Loucy (cell line): ENCODE results near the gene EBP.

Source experiments
- H2AFZ ChIP-seq: fragments of 200-600 bp; sonication (generic); 2 replicates; pipeline ENCODE4 v1.6.0; 2016; ENCODE audit warnings: antibody characterized with exemption, mild to moderate bottlenecking, low read length, moderate library complexity
- H3F3A ChIP-seq: fragments of 200-600 bp; 2 replicates; pipeline ENCODE4 v1.6.0; 2016; ENCODE audit warnings: antibody characterized with exemption, low read depth, mild to moderate bottlenecking
- H3K27me3 ChIP-seq: fragments of 200-600 bp; sonication (generic); 2 replicates; pipeline ENCODE4 v1.6.1; 2014; ENCODE audit warnings: low read length, mild to moderate bottlenecking; ENCODE audit not compliant: insufficient read depth, poor library complexity, severe bottlenecking
- H3K36me3 ChIP-seq: fragments of 200-600 bp; sonication (generic); 2 replicates; pipeline ENCODE4 v1.6.1; 2016; ENCODE audit warnings: low read length; ENCODE audit not compliant: insufficient read depth
- H3K4me1 ChIP-seq: fragments of 200-600 bp; sonication (generic); 2 replicates; pipeline ENCODE4 v1.5.1; 2014; ENCODE audit warnings: low read length, mild to moderate bottlenecking; ENCODE audit not compliant: insufficient read depth, poor library complexity, severe bottlenecking
- H3K4me2 ChIP-seq: fragments of 200-600 bp; sonication (generic); 2 replicates; pipeline ENCODE4 v1.6.0; 2014; ENCODE audit warnings: antibody characterized with exemption, low read length, low read depth, mild to moderate bottlenecking; ENCODE audit not compliant: poor library complexity, severe bottlenecking
- H3K4me3 ChIP-seq: fragments of 200-600 bp; sonication (generic); 2 replicates; pipeline ENCODE4 v1.5.1; 2014; ENCODE audit warnings: low read length, mild to moderate bottlenecking, mixed read lengths; ENCODE audit not compliant: poor library complexity, severe bottlenecking
- H3K79me2 ChIP-seq: fragments of 200-600 bp; sonication (generic); 2 replicates; pipeline ENCODE4 v1.6.1; 2014; ENCODE audit warnings: low read length; ENCODE audit not compliant: insufficient read depth
- H3K9ac ChIP-seq: fragments of 200-600 bp; sonication (generic); 2 replicates; pipeline ENCODE4 v1.6.0; 2014; ENCODE audit warnings: mild to moderate bottlenecking, low read depth, low read length, moderate library complexity; ENCODE audit not compliant: poor library complexity, severe bottlenecking
- H3K9me2 ChIP-seq: fragments of 200-600 bp; sonication (generic); replicated peaks from 2 replicates; pipeline ENCODE4 v1.6.1; 2016; ENCODE audit warnings: low read depth, low read length, mixed read lengths
- H3K9me3 ChIP-seq: fragments of 200-600 bp; sonication (generic); 2 replicates; pipeline ENCODE4 v1.6.1; 2014; ENCODE audit warnings: mild to moderate bottlenecking, antibody characterized with exemption, low read length, low read depth; ENCODE audit not compliant: insufficient read depth
- H4K20me1 ChIP-seq: fragments of 200-600 bp; sonication (generic); 2 replicates; pipeline ENCODE4 v1.6.0; 2014; ENCODE audit warnings: antibody characterized with exemption, low read length, mild to moderate bottlenecking; ENCODE audit not compliant: insufficient read depth, poor library complexity, severe bottlenecking
- EZH2phosphoT487 ChIP-seq: fragments of 200-600 bp; IDR thresholded peaks from 2 replicates; pipeline ENCODE4 v1.6.1; 2018; ENCODE audit warnings: antibody characterized with exemption, mild to moderate bottlenecking, moderate library complexity, borderline replicate concordance
- TF ChIP-seq, protein P1 (sequence below): fragments of 200-600 bp; sonication (generic); conservative IDR thresholded peaks from 2 replicates; pipeline ENCODE4 v1.5.1; 2014; ENCODE audit warnings: mild to moderate bottlenecking, antibody characterized with exemption, low read length

EBP gene

DNA sequence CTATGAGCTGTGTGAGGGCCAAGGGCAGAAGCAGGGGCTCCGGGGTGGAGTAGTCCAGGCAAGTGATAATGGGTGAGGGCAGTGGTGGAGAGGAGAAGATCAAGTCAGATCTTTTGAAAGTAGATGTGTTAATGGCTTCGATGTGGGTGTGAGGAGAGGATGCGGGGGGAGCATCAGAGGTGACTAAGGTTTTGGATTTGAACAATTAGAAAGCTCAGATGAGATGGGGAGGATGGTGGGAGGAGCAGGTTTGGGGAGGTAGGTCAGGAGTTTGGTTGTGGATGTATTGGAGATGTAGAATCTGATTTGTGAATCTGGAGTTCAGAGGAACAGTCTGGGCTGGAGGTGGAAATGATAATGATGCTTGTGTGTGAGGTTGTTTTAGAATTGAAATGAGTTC lies 41.0 kb upstream of the EBP start:
- H3K9me3 ChIP-seq: no peaks in the 10 kb centered on the region
- H3K4me2 ChIP-seq: no peak overlapping the region
- peaks cover 7% of the 10 kb centered on the region for H3K4me1 ChIP-seq
- TF ChIP-seq EZH2phosphoT487: no peak
- TF ChIP-seq, protein P1, sequence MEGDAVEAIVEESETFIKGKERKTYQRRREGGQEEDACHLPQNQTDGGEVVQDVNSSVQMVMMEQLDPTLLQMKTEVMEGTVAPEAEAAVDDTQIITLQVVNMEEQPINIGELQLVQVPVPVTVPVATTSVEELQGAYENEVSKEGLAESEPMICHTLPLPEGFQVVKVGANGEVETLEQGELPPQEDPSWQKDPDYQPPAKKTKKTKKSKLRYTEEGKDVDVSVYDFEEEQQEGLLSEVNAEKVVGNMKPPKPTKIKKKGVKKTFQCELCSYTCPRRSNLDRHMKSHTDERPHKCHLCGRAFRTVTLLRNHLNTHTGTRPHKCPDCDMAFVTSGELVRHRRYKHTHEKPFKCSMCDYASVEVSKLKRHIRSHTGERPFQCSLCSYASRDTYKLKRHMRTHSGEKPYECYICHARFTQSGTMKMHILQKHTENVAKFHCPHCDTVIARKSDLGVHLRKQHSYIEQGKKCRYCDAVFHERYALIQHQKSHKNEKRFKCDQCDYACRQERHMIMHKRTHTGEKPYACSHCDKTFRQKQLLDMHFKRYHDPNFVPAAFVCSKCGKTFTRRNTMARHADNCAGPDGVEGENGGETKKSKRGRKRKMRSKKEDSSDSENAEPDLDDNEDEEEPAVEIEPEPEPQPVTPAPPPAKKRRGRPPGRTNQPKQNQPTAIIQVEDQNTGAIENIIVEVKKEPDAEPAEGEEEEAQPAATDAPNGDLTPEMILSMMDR: no peak
- no peak overlapping the region for H3K9ac ChIP-seq
- peaks cover 33% of the 10 kb centered on the region for H3K79me2 ChIP-seq
- peaks cover 19% of the 10 kb centered on the region; the same call in 1 of the 2 replicates for H3K36me3 ChIP-seq
- no peak overlapping the region for H2AFZ ChIP-seq
- H3K9me2 ChIP-seq: no peaks in the 10 kb centered on the region
- no peaks in the 10 kb centered on the region for H3K27me3 ChIP-seq
- no peaks in the 10 kb centered on the region for H3F3A ChIP-seq
- H4K20me1 ChIP-seq: no peaks in the 10 kb centered on the region
- no peak overlapping the region for H3K4me3 ChIP-seq

DNA sequence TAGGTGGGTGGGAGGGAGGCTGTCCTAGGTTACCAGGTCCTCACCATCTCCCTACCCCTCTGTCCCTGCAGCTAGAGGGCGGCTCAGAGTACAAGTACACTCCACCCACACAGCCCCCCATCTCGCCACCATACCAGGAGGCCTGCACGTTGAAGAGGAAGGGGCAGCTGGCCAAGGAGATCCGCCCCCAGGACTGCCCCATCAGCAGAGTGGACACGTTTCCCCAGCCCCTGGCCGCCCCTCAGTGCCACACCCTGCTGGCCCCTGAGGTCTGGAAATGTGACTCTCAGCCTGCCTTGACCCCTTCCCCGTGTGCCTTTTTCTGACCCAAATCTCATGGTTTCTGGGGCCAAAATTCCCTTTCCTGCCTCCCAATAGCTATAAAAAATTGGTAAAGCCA lies 39.1 kb upstream of the EBP start:
- H4K20me1 ChIP-seq: no peaks in the 10 kb centered on the region
- H3K9ac ChIP-seq: no peak overlapping the region
- no peak overlapping the region for H3K4me2 ChIP-seq
- no peaks in the 10 kb centered on the region for H3K27me3 ChIP-seq
- H2AFZ ChIP-seq: no peak overlapping the region
- H3K9me3 ChIP-seq: no peaks in the 10 kb centered on the region
- TF ChIP-seq, protein P1: no peak
- no peak for TF ChIP-seq EZH2phosphoT487
- H3K4me3 ChIP-seq: no peak overlapping the region
- H3K4me1 ChIP-seq: peaks cover 2% of the 10 kb centered on the region
- H3K9me2 ChIP-seq: no peaks in the 10 kb centered on the region
- H3K79me2 ChIP-seq: peaks cover 17% of the 10 kb centered on the region
- no peaks in the 10 kb centered on the region for H3F3A ChIP-seq
- H3K36me3 ChIP-seq: peaks cover 19% of the 10 kb centered on the region; the same call in 1 of the 2 replicates

DNA sequence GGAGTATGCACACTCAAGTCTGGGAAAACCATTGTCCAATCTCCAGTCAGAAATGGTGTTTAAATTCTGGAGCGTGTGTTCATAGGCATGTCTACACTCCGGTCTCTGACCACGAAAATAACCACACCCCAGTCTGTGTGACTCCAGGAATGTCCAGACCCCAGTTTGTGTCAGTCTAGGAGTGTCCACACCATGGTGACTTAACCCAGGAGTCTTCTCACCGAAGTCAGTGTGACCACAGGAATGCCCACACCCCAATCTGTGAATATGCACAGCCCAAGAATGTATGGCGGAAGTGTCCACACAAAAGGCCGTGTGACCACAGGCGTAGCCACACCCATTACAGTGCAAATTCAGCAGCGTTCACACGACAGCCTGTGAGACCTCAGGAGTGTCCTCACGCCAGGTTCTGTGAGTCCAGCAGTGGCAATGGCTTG lies 34.2 kb upstream of the EBP start:
- peaks cover 13% of the 10 kb centered on the region; the same call in 1 of the 2 replicates for H3K36me3 ChIP-seq
- TF ChIP-seq, protein P1: no peak
- TF ChIP-seq EZH2phosphoT487: no peak
- H3K9me2 ChIP-seq: no peaks in the 10 kb centered on the region
- H3F3A ChIP-seq: no peaks in the 10 kb centered on the region
- no peaks in the 10 kb centered on the region for H3K9me3 ChIP-seq
- no peak overlapping the region for H2AFZ ChIP-seq
- no peak overlapping the region for H3K4me2 ChIP-seq
- no peaks in the 10 kb centered on the region for H3K4me1 ChIP-seq
- no peak overlapping the region for H3K9ac ChIP-seq
- H3K79me2 ChIP-seq: no peaks in the 10 kb centered on the region
- no peaks in the 10 kb centered on the region for H3K27me3 ChIP-seq
- no peak overlapping the region for H3K4me3 ChIP-seq
- H4K20me1 ChIP-seq: no peaks in the 10 kb centered on the region
